Upper lobe of left lung (tissue), 4 donors: ENCODE results near the gene CENPX.

Source experiments
- POLR2A ChIP-seq, 4 donors: fragments of 450-650 bp; IDR thresholded peaks; one replicate each; pipeline ENCODE4 v1.5.1; 2016 to 2017; ENCODE audit warnings: antibody characterized with exemption in 4 of 4, mild to moderate bottlenecking in 2 of 4
- POLR2AphosphoS5 ChIP-seq, 2 donors: sonication (generic); formaldehyde crosslinking; IDR thresholded peaks; one replicate each; pipeline ENCODE4 v1.5.1; 2017; ENCODE audit warnings: antibody characterized with exemption in 2 of 2
- TF ChIP-seq, protein P1 (sequence below), 6 experiments: fragments of 450-650 bp in 4 of 6; fragments of 200-600 bp in 2 of 6; sonication (generic) in 2 of 6; IDR thresholded peaks; one replicate each; pipeline ENCODE4 v1.5.1; 2016 to 2019; ENCODE audit warnings: antibody characterized with exemption in 6 of 6

DNA sequence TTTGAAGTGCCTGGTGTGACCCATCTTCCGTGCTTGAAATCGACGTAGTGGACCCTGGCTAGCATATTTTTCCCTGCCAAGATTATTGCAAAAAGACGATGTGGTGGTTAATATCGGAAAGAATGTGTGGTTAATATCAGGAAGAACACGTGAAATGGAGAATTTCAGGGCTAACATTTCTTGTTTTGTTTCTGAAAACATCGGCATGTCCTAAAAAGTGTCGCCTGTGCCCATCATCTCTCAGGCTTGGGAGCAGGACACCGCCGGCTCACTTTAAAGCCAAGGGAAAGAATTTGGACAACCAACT is 15.2 kb upstream of the CENPX start:
- TF ChIP-seq, protein P1, sequence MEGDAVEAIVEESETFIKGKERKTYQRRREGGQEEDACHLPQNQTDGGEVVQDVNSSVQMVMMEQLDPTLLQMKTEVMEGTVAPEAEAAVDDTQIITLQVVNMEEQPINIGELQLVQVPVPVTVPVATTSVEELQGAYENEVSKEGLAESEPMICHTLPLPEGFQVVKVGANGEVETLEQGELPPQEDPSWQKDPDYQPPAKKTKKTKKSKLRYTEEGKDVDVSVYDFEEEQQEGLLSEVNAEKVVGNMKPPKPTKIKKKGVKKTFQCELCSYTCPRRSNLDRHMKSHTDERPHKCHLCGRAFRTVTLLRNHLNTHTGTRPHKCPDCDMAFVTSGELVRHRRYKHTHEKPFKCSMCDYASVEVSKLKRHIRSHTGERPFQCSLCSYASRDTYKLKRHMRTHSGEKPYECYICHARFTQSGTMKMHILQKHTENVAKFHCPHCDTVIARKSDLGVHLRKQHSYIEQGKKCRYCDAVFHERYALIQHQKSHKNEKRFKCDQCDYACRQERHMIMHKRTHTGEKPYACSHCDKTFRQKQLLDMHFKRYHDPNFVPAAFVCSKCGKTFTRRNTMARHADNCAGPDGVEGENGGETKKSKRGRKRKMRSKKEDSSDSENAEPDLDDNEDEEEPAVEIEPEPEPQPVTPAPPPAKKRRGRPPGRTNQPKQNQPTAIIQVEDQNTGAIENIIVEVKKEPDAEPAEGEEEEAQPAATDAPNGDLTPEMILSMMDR (IDR thresholded peaks at IDR 0.05): no peak
- TF ChIP-seq POLR2AphosphoS5 (IDR thresholded peaks at IDR 0.05) (no peak), POLR2A (IDR thresholded peaks at IDR 0.05) (no peak)
